WTC11 (cell line): ENCODE data around the gene ZC2HC1B.

Experiments used
- AFF4 ChIP-seq: sonication (generic); formaldehyde crosslinking; IDR thresholded peaks from 2 replicates; pipeline ENCODE4 v1.8.1; 2023; ENCODE audit warnings: mild to moderate bottlenecking, missing genetic modification reagents, borderline replicate concordance
- CTCF ChIP-seq: fragments of 200-600 bp; IDR thresholded peaks from 2 replicates; pipeline ENCODE4 v1.8.0; 2022; ENCODE audit warnings: antibody characterized with exemption
- JUN ChIP-seq: sonication (generic); formaldehyde crosslinking; IDR thresholded peaks from 2 replicates; pipeline ENCODE4 v1.8.0; 2023; ENCODE audit warnings: mild to moderate bottlenecking, missing genetic modification reagents
- MAX ChIP-seq: sonication (generic); formaldehyde crosslinking; IDR thresholded peaks from 2 replicates; pipeline ENCODE4 v1.8.0; 2022; ENCODE audit warnings: mild to moderate bottlenecking, missing genetic modification reagents
- RELA ChIP-seq: sonication (generic); formaldehyde crosslinking; IDR thresholded peaks from 2 replicates; pipeline ENCODE4 v1.8.1; 2022; ENCODE audit warnings: missing genetic modification reagents, mild to moderate bottlenecking, borderline replicate concordance
- ZBTB21 ChIP-seq: sonication (generic); formaldehyde crosslinking; IDR thresholded peaks from 2 replicates; pipeline ENCODE4 v1.8.1; 2023; ENCODE audit warnings: mild to moderate bottlenecking, missing genetic modification reagents, borderline replicate concordance
- ZNF671 ChIP-seq: fragments of 250-450 bp; sonication (Bioruptor Pico); IDR thresholded peaks from 2 replicates; pipeline ENCODE4 v1.8.0; 2021; ENCODE audit warnings: mild to moderate bottlenecking

GRCh38 chr6:143957679-143958274 is 93.5 kb downstream of the ZC2HC1B start:
- TF ChIP-seq JUN (no peak), MAX (no peak), RELA (no peak), CTCF (no peak), ZBTB21 (no peak), AFF4 (CRISPR knock-in tag) (no peak), ZNF671 (CRISPR knock-in tag) (no peak)
